Activated CD4-positive, alpha-beta T cell treated with anti-CD3 and anti-CD28 coated beads, Interleukin-10, Interleukin-2, amounts not matched to agents 100 ng/mL and 50 ng/mL, durations not matched to agents 16 hours and 8 hours (primary cell): ENCODE results near the gene SAPCD1.
A peak's percentile ranks its signal among the peaks of the same experiment; 100 is the strongest.
"Not testable (repeated sequence)": the region's sequence is repeated elsewhere in the genome, so short reads cannot be mapped to it uniquely, and the experiment has no call there.

Experiments
- DNase-seq: peaks from one replicate; pipeline ENCODE4 v3.0.0-alpha.2; 2020

The SAPCD1 gene

DNA sequence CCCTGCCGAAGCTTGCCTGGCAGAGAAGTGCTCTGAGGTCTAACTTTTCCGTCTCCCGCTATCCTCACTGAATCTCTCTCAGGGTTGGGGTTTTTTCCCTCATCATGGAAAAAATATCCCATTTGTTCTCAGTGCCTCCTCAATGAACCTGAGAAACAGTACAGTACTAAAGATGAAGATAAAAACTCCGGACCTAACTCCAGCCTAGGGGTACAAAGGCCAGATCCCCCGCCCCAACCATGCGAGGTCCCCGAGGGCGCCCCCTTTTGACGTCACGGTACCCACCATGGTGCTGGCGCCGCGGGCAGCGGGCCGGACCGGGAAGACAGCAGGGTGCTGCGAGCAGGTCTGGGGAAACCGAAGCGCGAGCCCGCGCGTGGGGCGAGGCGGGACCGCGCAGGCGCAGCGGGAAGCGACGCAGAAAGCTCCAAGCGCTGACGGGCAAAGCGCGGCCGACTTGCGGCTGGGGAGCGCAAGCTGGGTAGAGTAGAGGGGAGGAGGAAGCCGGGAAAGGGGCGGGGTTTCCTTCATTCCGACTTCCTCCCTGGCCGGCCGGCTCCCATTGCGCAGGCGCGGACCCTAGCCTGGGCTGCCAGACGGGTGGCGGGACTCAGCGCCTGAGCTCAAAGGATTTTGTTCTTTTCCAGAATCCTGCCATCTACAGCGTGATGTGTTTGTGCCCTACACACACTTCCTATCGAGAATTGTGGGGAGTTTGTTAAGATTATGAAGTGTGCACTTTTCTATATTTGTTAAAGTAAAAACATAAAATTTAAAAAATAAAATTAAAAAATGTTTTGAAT lies 44.2 kb downstream of the SAPCD1 start, which contains the start of gene LSM2:
TSS of gene LSM2 (minus strand) at position 497 of the 803 bp plus-strand sequence. CDS start at position 288, 209 bp downstream.
- peak; percentile 98 for DNase-seq

DNA sequence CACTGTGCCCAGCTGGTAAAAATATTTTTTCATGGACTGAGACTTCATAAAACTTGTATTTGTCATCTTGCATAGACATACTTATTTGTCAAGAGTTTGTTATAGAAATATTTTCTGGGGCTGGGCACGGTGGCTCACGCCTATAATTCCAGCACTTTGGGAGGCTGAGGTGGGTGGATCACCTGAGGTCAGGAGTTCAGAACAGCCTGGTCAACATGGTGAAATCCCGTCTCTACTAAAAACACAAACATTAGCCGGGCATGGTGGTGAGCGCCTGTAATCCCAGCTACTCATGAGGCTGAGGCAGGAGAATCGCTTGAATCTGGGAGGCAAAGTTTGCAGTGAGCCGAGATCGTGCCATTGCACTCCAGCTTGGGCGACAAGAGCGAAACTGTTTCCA lies 46.1 kb downstream of the SAPCD1 start:
- not testable (repeated sequence) for DNase-seq

DNA sequence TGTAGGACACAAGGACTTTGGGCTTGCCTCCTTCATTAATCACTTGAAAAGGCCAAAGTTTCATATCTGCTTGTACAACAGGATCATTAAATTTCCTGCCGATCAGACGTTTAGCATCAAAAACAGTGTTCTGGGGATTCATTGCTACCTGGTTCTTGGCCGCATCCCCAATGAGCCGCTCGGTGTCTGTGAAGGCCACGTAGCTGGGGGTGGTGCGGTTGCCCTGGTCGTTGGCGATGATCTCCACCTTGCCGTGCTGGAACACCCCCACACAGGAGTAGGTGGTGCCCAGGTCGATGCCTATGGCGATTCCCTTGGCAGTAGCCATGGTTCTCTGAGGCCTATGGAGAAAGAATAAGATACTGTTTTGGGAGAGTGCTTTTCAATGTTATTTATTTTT lies 49.2 kb downstream of the SAPCD1 start:
- DNase-seq: no peak

DNA sequence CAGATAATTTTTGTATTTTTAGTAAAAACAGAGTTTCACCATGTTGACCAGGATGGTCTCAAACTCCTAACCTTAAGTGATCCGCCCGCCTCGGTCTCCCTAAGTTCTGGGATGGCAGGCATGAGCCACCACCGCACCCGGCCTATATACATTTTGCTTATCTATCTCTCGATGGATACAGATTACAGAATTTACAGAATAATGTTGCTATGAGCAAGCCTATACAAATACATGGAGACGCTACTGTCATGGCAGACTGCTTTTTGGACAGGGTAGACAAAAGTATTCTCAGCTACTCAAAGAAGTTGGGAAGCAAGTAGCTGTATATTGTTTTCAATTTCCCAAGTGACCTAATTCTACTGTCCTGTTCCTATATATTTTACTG lies 51.0 kb downstream of the SAPCD1 start:
- DNase-seq: no peak
